Activated CD4-positive, alpha-beta memory T cell treated with anti-CD3 and anti-CD28 coated beads, Interleukin-2, amount 10 ng/mL, durations not matched to agents 7 days and 5 days (primary cell): ENCODE results near the gene PTPRE. TPM values are rescaled to one million over a fixed set of nuclear protein-coding genes. Genes with fewer than 3 reads are reported as not detected.

Experiments
- CTCF ChIA-PET: fragments of 350-600 bp; sonication (Branson Sonifier 250); formaldehyde crosslinking; loops from one replicate; lab custom pipeline; 2021; ENCODE audit warnings: antibody characterized with exemption, inconsistent platforms; lab: Charles Lee
- POLR2A ChIA-PET: fragments of 350-600 bp; sonication (Branson Sonifier 250); formaldehyde crosslinking; loops from one replicate; lab custom pipeline; 2021; ENCODE audit warnings: antibody characterized with exemption; lab: Charles Lee
- DNase-seq: peaks from one replicate; pipeline ENCODE4 v3.0.0-alpha.2; 2020
- H3K27ac Mint-ChIP-seq: one replicate; pipeline ENCODE4 v1.8.0; 2021; ENCODE audit warnings: mild to moderate bottlenecking, mixed read lengths
- H3K27me3 Mint-ChIP-seq: one replicate; pipeline ENCODE4 v1.8.0; 2021; ENCODE audit warnings: mixed read lengths
- H3K36me3 Mint-ChIP-seq: one replicate; pipeline ENCODE4 v1.8.0; 2021; ENCODE audit warnings: low read depth, mixed read lengths
- H3K4me1 Mint-ChIP-seq: one replicate; pipeline ENCODE4 v1.8.0; 2021; ENCODE audit warnings: mixed read lengths
- H3K4me3 Mint-ChIP-seq: one replicate; pipeline ENCODE4 v1.8.0; 2021; ENCODE audit warnings: mild to moderate bottlenecking, mixed read lengths
- H3K9me3 Mint-ChIP-seq: one replicate; pipeline ENCODE4 v1.8.0; 2021; ENCODE audit warnings: mixed read lengths
- total RNA-seq, 2 experiments: library from RNA; stranded (reverse); gene quantifications; one replicate each; pipeline ENCODE4 v1.2.3, GENCODE V29; 2021

The PTPRE gene
- total RNA-seq, 2 experiments from 2014 or later, result 29.2 to 30.6 TPM

DNA sequence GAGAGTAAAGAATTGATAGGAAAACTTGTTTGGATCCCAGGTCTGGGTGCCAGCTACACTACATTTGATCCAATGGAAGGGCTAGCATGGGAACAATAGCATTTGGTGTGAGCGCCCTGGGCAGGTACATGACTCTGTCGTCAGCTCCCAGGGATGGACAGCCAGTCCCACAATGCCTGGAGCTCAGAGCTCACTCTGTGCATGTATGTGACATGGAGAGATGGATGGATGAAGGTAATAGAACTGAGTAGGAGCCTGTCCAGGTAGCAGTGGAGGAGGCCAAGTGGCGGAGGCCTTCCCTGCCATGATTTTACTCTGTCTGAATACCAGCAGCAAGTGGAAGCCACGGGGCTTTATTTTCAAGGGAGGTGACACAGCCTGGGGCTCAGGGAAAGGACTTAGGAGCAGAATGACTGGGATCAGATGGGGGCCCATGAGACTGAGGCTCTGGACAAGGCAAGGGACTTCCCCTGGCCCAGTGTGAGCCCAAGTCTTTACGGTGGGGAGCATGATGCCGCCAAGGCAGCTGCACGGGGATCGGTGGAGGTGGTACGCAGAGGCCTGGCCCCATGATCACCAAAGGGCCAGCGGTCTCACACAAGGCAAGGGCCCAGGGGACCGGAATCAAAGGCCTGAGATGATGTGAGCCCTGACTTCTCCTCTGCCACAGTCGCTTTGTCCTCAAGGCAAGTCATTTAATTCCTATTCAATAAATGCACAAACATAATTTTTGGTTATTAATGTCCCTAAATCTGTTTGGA is 5.9 kb downstream of the PTPRE start:
- Mint-ChIP-seq H3K4me3 (no peak overlapping the region), H3K27ac (no peak overlapping the region), H3K36me3 (no peaks in the 10 kb centered on the region), H3K9me3 (peaks cover 2% of the 10 kb centered on the region), H3K27me3 (peaks cover 17% of the 10 kb centered on the region), H3K4me1 (peaks cover 4% of the 10 kb centered on the region)
- POLR2A ChIA-PET, result no interaction called here
- CTCF ChIA-PET, result interaction anchor here (1.1 kb wide), 1 partner anchor 98 kb away, joined by 5 read pairs; no protein-coding TSS in a partner anchor
- no peak for DNase-seq

- POLR2A ChIA-PET, result no interaction called here
- no peaks in the 10 kb centered on the region for H3K36me3 Mint-ChIP-seq
- no peak overlapping the region for H3K4me3 Mint-ChIP-seq
- H3K4me1 Mint-ChIP-seq, result no peaks in the 10 kb centered on the region
- peaks cover 2% of the 10 kb centered on the region for H3K9me3 Mint-ChIP-seq
- H3K27ac Mint-ChIP-seq, result no peak overlapping the region
- CTCF ChIA-PET, result no interaction called here
- H3K27me3 Mint-ChIP-seq, result peaks cover 12% of the 10 kb centered on the region
- no peak for DNase-seq
Observed at GRCh38 chr10:127913368-127913759, 6.5 kb downstream of the PTPRE start.

DNA sequence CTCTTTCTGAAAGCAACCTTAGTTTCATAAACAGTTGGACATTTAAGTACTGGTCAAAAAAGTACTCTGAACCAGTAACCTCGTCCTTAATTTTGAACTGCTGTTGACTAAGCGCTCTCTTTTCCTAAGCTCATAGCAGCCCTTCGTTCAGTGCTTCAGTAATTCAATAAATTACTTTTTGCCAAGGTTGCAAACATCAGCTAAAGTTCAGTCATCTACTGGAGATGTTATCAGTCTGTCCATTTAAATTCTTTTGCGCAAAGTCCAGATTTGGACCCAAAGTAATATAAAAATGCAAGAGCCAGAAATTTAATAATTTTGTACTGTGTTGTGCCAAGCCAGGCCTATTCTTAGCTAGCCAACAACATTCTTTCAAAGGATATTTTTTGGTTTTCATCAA is 8.4 kb downstream of the PTPRE start:
- Mint-ChIP-seq H3K4me3 (no peak overlapping the region), H3K27ac (no peak overlapping the region), H3K27me3 (peaks cover under 1% of the 10 kb centered on the region), H3K36me3 (no peaks in the 10 kb centered on the region), H3K4me1 (peaks cover 9% of the 10 kb centered on the region), H3K9me3 (peaks cover 2% of the 10 kb centered on the region)
- DNase-seq, result no peak
- POLR2A ChIA-PET, result no interaction called here
- CTCF ChIA-PET, result no interaction called here

DNA sequence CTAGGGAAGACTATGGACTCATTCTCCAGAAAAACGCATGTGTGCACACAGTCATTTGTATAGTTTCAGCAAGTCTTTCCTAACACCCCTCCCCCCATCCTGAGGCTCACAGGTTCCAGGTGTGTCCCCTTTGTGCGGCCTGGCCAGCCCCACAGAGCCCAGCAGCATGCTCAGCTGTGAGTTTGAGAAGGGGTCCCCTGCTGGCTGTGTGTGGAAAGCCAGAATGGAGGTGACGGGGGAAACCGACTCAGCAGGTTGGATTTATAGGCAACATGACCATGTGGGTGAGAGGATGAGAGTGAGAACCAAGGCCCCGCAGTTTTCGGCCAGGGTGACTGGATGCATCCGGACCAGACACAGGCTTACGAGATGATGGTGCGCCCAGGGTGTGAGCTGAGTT is 9.9 kb downstream of the PTPRE start:
- H3K27me3 Mint-ChIP-seq, result no peaks in the 10 kb centered on the region
- ChIA-PET CTCF (no interaction called here), POLR2A (no interaction called here)
- no peak overlapping the region for H3K27ac Mint-ChIP-seq
- DNase-seq, result no peak
- H3K4me3 Mint-ChIP-seq, result no peak overlapping the region
- peaks cover 2% of the 10 kb centered on the region for H3K9me3 Mint-ChIP-seq
- no peaks in the 10 kb centered on the region for H3K36me3 Mint-ChIP-seq
- H3K4me1 Mint-ChIP-seq, result peaks cover 9% of the 10 kb centered on the region

- ChIA-PET POLR2A (no interaction called here), CTCF (no interaction called here)
- Mint-ChIP-seq H3K9me3 (peaks cover 2% of the 10 kb centered on the region), H3K4me3 (no peak overlapping the region), H3K4me1 (peaks cover 9% of the 10 kb centered on the region), H3K27me3 (no peaks in the 10 kb centered on the region), H3K27ac (no peak overlapping the region), H3K36me3 (no peaks in the 10 kb centered on the region)
- DNase-seq, result no peak
Observed at GRCh38 chr10:127918572-127918971, 11.7 kb downstream of the PTPRE start.

DNA sequence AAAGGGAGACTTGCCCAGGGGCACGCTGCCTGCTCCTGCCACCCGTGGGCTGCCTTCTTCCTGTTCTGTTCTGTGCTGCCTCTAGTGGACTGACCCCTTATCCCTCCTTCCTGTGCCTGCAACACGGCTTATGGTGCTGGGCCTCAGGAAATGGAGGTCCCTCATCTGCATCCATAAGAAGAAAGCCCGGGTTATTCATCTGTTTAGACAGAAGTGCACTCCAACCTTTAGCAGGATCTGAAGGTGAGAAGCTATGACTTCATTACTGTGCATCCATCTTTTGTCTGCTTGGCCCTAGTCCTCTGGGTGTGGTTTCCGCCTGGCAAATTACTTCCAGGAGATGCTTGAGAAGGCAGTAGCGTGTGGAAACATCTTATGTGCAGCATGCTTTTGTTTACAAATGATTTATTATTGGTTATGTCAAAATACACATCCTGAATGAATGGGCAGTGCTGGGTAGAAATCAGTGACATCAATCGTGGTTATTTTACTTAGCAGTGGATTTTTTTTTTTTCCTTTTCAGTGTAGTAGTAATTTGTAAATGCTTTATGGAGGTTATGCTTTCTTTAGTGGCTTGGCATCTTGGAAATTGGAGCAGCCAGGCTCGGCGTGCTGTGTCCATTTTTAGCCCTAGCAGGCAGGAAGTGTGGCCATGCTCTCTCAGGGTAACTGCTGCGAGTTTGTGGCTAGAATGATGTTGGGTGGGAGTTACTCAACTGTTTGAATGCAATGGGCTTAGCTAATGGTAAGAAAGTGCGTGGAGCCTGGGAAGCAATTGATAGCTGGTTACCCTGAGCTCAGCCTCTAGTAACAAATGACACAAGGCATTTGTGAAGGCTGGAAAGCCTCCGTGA is 12.7 kb downstream of the PTPRE start:
- POLR2A ChIA-PET, result no interaction called here
- no peak for DNase-seq
- Mint-ChIP-seq H3K4me3 (no peak overlapping the region), H3K27me3 (no peaks in the 10 kb centered on the region), H3K9me3 (peaks cover 2% of the 10 kb centered on the region), H3K4me1 (peaks cover 9% of the 10 kb centered on the region), H3K27ac (no peak overlapping the region), H3K36me3 (no peaks in the 10 kb centered on the region)
- CTCF ChIA-PET, result no interaction called here

DNA sequence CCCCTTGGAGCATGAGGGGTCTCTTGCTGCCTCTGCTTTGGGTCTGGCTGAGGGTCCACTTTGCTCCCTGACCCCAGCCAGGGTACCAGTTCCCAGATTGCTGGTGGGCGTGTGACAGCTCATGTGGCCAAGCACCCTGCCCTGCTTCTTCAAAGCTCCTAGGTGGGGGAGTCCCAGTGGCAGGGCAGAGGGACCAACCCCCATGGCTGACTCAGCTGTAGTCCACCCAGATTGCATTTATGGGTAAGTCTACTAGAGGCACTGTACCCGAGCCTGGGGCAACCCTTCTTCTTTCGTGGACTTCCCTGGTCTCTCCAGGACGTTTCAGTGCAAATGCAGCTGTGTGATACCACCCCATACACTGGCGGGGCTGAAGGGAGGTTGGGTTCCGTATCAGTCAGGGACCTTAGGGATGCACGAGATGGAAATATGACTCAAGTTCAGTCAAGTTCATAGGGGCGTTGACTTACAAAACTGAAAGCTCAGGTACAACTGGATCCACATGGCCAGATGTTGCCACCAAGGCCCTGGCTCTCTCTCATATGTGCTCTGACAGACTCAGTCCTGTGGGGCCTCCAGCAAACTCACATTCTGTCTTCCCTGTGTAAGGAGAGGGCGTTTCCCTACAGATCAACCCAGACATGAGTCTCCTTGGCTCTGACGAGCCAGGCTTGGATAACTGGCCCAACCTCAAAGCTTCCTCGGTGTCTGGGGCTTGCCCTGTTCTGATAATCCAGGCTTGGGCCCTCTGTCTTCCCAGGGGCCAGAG is 13.6 kb downstream of the PTPRE start:
- no peaks in the 10 kb centered on the region for H3K36me3 Mint-ChIP-seq
- H3K4me3 Mint-ChIP-seq, result no peak overlapping the region
- ChIA-PET POLR2A (no interaction called here), CTCF (no interaction called here)
- H3K4me1 Mint-ChIP-seq, result peaks cover 13% of the 10 kb centered on the region
- DNase-seq, result no peak
- H3K27ac Mint-ChIP-seq, result no peak overlapping the region
- H3K9me3 Mint-ChIP-seq, result peaks cover 2% of the 10 kb centered on the region
- no peaks in the 10 kb centered on the region for H3K27me3 Mint-ChIP-seq

- ChIA-PET POLR2A (no interaction called here), CTCF (no interaction called here)
- Mint-ChIP-seq H3K4me1 (peaks cover 16% of the 10 kb centered on the region), H3K4me3 (no peak overlapping the region), H3K36me3 (no peaks in the 10 kb centered on the region), H3K27me3 (no peaks in the 10 kb centered on the region), H3K27ac (no peak overlapping the region), H3K9me3 (peaks cover 1% of the 10 kb centered on the region)
- no peak for DNase-seq
Observed at GRCh38 chr10:127921075-127921752, 14.3 kb downstream of the PTPRE start.

GRCh38 chr10:127921753-127922145 is 14.8 kb downstream of the PTPRE start:
- Mint-ChIP-seq H3K27ac (no peak overlapping the region), H3K9me3 (no peaks in the 10 kb centered on the region), H3K4me1 (peaks cover 16% of the 10 kb centered on the region), H3K27me3 (peaks cover 2% of the 10 kb centered on the region), H3K4me3 (no peak overlapping the region), H3K36me3 (no peaks in the 10 kb centered on the region)
- POLR2A ChIA-PET, result no interaction called here
- CTCF ChIA-PET, result no interaction called here
- DNase-seq, result no peak

DNA sequence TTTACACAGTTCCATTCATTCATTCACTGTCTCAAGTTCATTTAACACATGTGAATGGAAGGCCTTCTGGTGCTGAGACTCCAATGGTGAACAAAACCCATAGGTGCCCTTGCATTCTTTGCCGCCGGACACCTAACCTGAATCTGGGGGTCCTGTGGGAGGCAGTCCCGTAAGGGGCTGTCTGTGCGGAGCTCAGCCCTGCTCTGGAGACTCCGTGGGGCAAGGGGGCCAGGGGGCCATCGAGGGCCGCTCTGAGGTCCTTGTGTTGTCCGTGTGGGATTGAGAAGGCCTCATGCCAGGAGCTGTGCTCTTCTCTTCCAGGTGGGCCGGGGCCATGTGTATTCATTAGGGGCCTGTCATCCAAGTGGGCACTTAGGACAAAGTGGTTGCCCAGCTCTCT is 15.3 kb downstream of the PTPRE start:
- CTCF ChIA-PET, result no interaction called here
- Mint-ChIP-seq H3K27me3 (peaks cover 2% of the 10 kb centered on the region), H3K36me3 (no peaks in the 10 kb centered on the region), H3K4me3 (no peak overlapping the region), H3K4me1 (peaks cover 16% of the 10 kb centered on the region), H3K9me3 (no peaks in the 10 kb centered on the region), H3K27ac (no peak overlapping the region)
- no peak for DNase-seq
- POLR2A ChIA-PET, result no interaction called here

DNA sequence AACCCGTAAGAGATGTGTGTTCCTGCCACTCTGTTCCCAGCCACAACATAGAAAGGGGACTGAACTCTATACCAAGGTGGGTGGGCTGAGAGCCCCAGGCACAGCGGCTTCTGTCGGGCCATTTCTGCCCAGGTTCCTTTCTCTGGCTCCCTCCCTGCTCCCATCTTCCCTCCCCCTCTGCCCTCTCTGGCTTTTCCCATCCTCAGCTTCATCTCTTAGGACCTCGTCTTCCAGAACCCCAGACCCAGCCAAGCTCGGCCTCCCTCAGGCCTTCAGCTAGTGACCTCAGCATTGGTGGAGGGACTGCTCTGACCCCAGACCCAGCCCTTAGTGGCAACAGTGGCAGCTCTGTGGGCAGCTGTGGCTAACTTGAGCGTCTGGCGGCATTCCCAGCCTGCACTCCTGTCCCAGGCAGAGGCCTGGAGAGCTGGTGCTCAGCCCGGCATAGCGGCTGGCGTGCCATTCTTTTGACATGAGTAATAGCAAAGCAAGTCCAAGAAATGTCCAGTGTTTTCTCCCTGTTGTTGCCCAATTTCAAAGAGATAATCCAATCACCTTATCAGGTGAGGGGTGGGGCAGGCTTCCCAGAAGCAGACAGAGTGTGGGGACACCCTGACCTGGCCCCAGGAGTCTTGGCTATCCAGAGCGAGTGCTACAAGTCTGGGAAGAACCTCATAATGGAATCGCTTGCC is 15.9 kb downstream of the PTPRE start:
- POLR2A ChIA-PET, result no interaction called here
- Mint-ChIP-seq H3K9me3 (no peaks in the 10 kb centered on the region), H3K27ac (no peak overlapping the region), H3K4me3 (no peak overlapping the region), H3K4me1 (peaks cover 16% of the 10 kb centered on the region), H3K36me3 (no peaks in the 10 kb centered on the region), H3K27me3 (peaks cover 2% of the 10 kb centered on the region)
- CTCF ChIA-PET, result interaction anchor here (0.6 to 0.7 kb wide), 2 partner anchors 86 to 345 kb away, joined by 3 to 4 read pairs; no protein-coding TSS in a partner anchor
- no peak for DNase-seq

GRCh38 chr10:127923646-127924045 is 16.7 kb downstream of the PTPRE start:
- H3K9me3 Mint-ChIP-seq, result no peaks in the 10 kb centered on the region
- peaks cover 16% of the 10 kb centered on the region for H3K4me1 Mint-ChIP-seq
- ChIA-PET POLR2A (no interaction called here), CTCF (interaction anchor here (0.6 to 0.7 kb wide), 2 partner anchors 85 to 344 kb away, joined by 3 to 4 read pairs; no protein-coding TSS in a partner anchor)
- no peak for DNase-seq
- H3K4me3 Mint-ChIP-seq, result no peak overlapping the region
- H3K27me3 Mint-ChIP-seq, result peaks cover 2% of the 10 kb centered on the region
- H3K27ac Mint-ChIP-seq, result no peak overlapping the region
- no peaks in the 10 kb centered on the region for H3K36me3 Mint-ChIP-seq
